Stimulated activated CD8-positive, alpha-beta memory T cell treated with anti-CD3 and anti-CD28 coated beads, Interleukin-12 subunit alpha, Interleukin-12 subunit beta, amount 100 ng/mL, for 4 hours (primary cell): ENCODE measurements around the gene FNDC3B.

ENCODE experiments used
- DNase-seq: peaks from one replicate; pipeline ENCODE4 v3.0.0-alpha.2; 2020; ENCODE audit warnings: low read depth

FNDC3B gene

DNA sequence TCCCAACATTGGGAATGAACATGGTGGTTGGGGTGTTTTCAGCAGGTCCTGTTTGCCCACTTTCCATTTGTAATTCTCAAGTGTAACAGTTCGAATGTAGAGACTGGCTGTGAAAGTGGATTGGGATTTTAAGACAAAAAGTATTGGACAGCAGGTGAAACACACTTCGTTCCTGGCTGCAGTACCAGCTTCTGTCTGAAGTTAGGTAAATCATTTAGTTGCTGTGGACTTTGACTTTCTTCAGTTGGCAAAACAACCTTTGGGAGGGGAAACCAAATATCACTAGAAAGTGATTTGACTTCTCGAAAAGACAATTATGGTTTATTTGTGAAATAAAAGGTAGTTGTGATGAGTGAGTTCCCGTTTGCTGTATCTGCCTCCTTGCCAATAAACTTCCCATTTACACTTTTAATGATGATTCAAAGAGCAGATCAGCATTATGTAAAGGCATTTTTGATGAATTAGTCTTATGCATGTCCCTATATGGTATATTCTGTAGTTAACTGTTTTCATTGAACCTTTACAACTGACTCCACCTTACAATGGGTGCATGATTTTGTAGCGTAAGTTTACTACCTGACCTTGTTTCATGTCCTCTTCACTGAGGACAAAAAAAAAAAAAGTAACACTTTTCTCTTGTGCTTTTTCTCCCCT lies 34.0 kb downstream of the FNDC3B start:
- DNase-seq: no peak

DNA sequence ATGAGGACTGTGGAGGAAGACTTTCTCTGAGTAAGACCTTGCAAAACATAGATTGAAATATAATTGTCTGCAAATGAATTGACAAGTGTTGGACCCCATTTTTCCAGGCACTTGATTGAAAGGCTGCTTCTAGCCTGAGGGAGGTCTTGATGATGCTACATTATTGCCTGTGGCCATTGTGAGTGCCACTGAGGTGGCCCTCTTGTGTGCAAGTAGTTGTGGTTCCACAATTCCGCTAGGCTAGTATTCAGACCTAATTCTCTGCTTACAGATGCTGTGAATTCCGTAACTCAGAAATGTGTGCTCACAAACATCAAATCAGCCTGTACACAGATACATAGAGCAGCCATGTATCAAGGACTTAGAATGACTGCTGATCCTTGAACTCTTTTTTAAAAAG lies 34.7 kb downstream of the FNDC3B start:
- no peak for DNase-seq

DNA sequence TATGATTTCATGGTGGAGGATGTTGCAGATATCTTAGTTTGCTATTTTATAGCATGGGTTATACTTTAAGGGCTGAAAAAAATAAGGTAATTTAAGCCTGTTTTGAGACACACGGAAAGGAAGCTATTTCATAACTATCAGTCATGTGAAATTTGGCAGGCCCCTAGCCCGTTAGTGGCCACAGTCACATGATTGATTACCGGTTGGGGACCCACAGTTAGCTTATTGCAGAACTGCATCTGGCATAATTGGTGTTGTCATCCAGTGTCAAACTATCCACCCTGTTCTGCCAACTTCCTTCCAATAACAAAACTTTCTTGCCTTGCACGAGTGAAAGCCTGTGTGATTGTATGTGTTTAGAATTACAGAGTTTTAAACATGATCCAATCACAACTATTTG lies 35.2 kb downstream of the FNDC3B start:
- DNase-seq: no peak

DNA sequence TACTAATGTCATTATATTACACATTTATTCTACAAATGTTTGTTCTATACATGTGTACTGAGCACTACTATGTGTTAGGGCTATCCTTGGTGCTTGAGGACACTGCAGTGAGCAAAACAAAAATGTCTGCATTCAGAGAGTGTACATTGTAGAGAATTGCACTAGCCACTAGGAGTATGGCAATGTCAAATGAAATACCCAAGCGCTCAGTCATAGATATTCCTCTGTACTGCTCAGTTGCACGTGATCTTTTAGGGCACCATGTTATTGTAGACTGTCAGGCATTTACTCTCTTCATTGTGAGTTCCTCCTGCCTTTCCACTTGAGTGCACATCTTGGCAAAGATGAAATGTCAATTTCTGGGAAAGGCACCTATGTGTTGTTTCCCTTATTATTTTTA lies 36.8 kb downstream of the FNDC3B start:
- DNase-seq: no peak

GRCh38 chr3:172077197-172077757 lies 37.9 kb downstream of the FNDC3B start:
- no peak for DNase-seq

- DNase-seq: no peak
Measured at GRCh38 chr3:172078244-172078643, 38.9 kb downstream of the FNDC3B start.

GRCh38 chr3:172078721-172079120 lies 39.3 kb downstream of the FNDC3B start:
- no peak for DNase-seq

DNA sequence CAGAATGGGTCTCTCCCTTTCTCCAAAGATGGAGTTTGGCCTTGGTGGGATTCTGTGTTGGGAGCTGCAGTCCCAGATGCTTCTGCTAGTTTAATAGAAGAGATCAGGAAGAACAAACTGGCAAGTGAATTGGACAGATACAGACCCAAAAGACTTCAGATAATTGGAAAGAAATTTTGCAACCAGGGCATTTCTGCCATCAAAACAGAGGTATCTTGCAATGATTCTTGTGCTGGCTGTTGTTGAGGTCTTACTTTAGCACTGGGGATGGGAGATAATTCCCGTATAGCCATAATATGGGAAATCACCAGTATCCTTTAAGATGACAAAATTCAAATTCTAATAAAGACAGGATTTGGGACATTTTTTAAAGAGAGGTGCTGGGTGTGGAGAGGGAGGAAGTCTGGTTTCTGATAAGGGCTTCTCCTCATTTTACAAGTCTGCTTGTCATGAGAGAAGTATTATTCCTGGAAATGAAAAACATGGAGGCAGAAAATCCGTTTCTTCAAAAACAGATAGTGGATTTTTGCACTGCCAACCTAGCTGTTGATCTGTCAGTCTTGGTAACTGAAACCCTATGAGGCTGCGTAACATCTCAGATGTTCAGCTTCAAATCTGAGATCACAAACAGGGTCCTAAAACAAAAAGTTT lies 40.1 kb downstream of the FNDC3B start:
- no peak for DNase-seq

DNA sequence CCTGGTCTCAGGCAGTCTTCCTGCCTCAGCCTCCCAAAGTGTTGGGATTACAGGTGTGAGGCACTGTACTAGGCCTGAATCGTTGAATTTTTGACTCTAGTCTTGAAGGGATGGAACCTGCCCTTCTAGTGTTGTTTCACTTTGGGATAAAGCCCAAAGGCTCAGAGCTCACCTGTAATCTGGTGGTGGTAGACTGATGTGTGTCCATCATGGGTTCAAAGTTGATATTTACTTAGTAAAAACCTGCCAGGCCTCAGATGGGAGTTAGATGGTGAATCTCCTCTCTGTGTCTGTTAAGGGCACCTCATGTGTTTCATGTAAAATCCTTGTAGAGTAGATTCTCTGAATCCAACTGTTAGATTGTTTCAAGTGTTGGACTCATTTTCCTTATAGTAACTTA lies 41.1 kb downstream of the FNDC3B start:
- no peak for DNase-seq

- no peak for DNase-seq
Measured at GRCh38 chr3:172082269-172082668, 42.9 kb downstream of the FNDC3B start.

DNA sequence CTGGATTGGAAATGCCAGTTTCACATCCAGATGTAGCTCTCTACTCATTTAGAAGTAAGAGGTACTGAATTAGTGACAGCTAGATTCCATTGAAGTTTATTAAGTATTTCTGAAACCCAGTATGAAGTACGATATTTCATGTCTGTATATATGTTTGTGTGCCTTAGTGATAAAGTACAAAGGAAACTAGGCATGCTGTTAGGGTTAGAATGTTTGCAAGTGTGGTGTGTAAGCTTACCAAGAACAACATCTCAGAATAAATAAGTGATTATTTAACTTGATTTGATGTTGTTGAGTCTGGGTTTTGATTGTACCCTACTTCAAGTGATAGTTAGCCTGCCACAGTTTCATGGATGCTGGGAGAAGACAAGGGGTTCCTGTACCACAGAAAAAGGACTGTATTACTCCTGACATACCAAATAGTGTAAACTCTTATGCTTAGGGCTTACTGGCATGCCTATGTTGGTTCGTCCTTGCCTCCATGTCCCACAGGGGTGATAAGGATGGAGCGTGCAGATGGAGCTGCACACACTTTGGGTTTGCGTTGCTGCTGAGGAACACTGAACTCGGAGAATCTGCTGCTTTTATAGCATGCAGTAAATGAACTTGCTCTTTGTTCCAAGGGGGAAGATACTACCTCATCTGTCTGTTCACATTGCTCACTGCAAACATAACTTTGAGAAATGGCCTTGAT lies 43.6 kb downstream of the FNDC3B start:
- DNase-seq: no peak

GRCh38 chr3:172083995-172084409 lies 44.6 kb downstream of the FNDC3B start:
- DNase-seq: no peak

GRCh38 chr3:172084871-172085556 lies 45.6 kb downstream of the FNDC3B start:
- DNase-seq: no peak

DNA sequence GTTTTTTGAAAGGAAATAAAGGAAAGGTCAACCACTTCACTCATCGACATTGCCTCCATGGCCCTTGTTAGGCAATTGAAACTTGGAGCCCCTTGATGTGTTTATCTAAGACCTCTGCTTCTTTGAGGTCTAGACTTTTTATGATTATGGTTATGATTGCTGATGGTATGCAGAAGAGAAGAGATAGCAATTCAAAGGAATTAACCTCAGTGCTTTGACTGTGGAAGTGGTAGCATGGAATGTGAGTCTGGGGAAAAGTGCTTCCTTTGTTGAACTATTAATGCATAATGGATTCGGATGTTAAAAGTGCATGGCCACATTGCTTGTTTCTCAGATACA lies 46.1 kb downstream of the FNDC3B start:
- DNase-seq: no peak

DNA sequence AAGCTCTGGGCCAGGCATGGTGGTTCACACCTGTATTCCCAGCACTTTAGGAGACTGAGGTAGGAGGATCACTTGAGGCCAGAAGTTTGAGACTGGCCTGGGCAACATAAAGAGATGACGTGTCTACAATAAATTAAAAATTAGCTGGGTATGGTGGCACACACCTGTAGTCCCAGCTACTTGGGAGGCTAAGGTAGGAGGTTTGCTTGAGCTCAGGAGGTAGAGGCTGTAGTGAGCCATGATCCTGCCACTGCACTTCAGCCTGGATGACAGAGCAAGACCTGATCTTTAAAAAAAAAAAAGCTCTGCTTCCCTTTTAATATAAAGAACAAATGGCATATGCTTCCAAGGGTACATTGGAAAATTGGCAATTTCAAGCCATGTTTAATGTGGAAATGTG lies 46.7 kb downstream of the FNDC3B start:
- no peak for DNase-seq

DNA sequence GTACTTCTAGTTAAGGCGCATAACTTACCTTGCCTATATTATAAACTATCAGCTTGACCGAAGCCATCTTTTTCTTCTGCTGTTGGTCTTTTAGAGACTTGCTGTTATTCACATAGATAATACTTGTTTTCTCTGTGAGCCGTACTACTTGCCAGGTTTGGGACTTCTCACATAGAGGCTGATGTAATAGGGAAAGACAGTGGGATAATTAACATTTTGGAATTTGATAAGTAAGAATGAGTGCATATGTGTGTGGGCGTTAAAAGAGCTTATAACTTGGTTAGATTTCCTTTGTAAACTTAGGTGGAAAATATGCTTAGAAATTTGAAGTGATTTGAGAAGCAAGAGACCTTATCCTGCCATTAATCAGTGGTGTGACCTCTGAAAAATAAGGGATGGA lies 47.8 kb downstream of the FNDC3B start:
- DNase-seq: no peak

DNA sequence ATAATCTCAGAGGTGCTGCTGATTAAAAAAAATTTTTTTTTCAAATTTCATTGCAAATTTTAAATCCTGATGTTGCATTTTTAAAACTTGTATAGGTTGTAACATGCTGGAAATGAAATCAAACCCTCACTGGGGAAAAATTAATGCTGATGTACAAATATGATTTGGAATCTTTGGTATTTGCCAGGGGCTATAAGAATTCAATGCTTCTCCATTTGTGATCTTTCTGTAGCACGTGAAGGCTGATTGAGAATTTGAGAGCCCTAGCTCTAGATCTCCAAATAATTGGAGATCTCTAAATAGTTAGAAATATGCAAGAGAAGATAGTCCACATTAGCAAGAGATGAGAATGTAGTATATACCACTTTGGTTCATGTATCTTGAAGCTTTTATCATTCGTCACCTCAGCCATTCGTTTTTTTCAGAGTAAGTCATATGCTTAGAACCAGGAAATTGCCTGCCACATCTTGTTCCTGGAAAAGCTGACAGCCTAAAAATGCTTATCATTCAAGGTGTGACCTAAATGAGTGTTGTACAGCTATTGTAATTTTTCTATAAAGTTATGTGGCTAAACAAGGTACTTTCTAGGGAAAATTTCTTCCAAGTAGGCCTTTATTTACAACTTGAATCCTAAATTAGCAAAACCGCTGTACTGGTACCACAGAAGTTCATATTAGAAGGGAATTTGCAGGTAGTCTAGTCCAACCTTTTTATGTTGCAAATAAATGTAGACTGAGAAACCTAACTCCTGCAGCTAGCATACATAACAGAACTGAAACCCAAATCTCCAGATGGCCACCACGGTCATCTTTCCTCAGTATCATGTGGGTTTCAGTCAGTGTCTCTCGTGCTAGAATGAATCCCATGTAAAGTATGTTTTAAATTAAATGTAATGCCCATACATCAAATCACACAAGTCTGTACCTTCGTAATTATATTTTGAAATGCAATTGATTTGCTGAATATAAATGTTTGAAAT lies 48.5 kb downstream of the FNDC3B start:
- no peak for DNase-seq

DNA sequence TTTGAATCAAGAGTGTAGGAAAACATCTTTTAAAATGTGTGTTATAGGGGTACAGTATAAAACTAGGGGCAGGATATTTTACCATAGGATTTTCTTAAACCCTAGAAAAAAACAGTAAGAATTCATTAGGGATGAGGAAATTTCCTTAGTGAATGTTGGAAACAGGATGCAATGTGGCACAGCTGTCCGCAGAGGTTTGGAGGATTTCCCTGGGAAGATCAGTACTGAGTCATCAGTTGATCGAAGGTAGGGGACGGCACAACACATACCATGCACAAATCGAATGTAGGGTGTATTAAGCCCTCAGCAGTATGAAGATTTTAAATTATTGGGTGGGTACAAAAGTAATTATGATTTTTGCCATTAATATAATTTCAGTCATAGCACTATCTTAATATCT lies 49.9 kb downstream of the FNDC3B start:
- no peak for DNase-seq

- DNase-seq: no peak
Measured at GRCh38 chr3:172090035-172090434, 50.7 kb downstream of the FNDC3B start.

- no peak for DNase-seq
Measured at GRCh38 chr3:172092658-172093057, 53.3 kb downstream of the FNDC3B start.
